B cell (primary cell): ENCODE results near the gene FYN. TPM values are rescaled to one million over a fixed set of nuclear protein-coding genes. Genes with fewer than 3 reads are reported as not detected.

ENCODE experiments used
- ATAC-seq: fragments of 200-7000 bp; cut with Tn5 transposase; one replicate; pipeline ENCODE4 v1.10.0; 2021; ENCODE audit warnings: low read depth, mild to moderate bottlenecking, moderate number of reproducible peaks, moderate library complexity
- CTCF ChIA-PET: fragments of 350-600 bp; sonication (Branson Sonifier 250); formaldehyde crosslinking; loops from one replicate; lab custom pipeline; 2021; ENCODE audit warnings: antibody characterized with exemption, inconsistent platforms; lab: Charles Lee
- POLR2A ChIA-PET: fragments of 350-600 bp; sonication (Branson Sonifier 250); formaldehyde crosslinking; loops from one replicate; lab custom pipeline; 2021; ENCODE audit warnings: antibody characterized with exemption; lab: Charles Lee
- DNase-seq: peaks from one replicate; pipeline ENCODE4 v3.0.0; 2013
- H2AFZ ChIP-seq: 2 replicates; pipeline ENCODE4 v1.6.1; 2012; ENCODE audit warnings: mild to moderate bottlenecking, low read depth, low read length; ENCODE audit not compliant: insufficient read depth, poor library complexity, severe bottlenecking
- H3K27ac ChIP-seq, 2 donors: 1 replicate in 1 of 2; 2 replicates in 1 of 2; pipeline ENCODE4 v1.5.1; 2012 to 2013; ENCODE audit warnings: low read length in 2 of 2, mild to moderate bottlenecking in 2 of 2, moderate library complexity in 1 of 2
- H3K27me3 ChIP-seq, 4 experiments: fragments of 200-600 bp in 1 of 4; sonication (generic) in 1 of 4; replicated peaks in 1 of 4; 1 replicate in 2 of 4; 2 replicates in 2 of 4; pipeline versions ENCODE4 v1.6.1 to v1.7.0; 2013 to 2016; ENCODE audit warnings: low read length in 3 of 4, mild to moderate bottlenecking in 2 of 4, mixed read lengths in 1 of 4, moderate library complexity in 1 of 4; ENCODE audit not compliant: insufficient read depth in 4 of 4, control insufficient read depth in 3 of 4; ENCODE audit errors: control extremely low read depth in 1 of 4
- H3K36me3 ChIP-seq, 2 experiments: replicated peaks in 1 of 2; 1 replicate in 1 of 2; 2 replicates in 1 of 2; pipeline versions ENCODE4 v1.6.1 to v1.7.1; 2013; ENCODE audit warnings: low read length in 1 of 2; ENCODE audit not compliant: insufficient read depth in 2 of 2, control insufficient read depth in 1 of 2; ENCODE audit errors: control extremely low read depth in 1 of 2, extremely low read depth in 1 of 2
- H3K4me1 ChIP-seq, 2 donors: fragments of 200-600 bp in 1 of 2; sonication (generic) in 1 of 2; 1 replicate in 1 of 2; 2 replicates in 1 of 2; pipeline versions ENCODE4 v1.5.1 to v1.6.1; 2013 to 2017; ENCODE audit warnings: low read length in 2 of 2; ENCODE audit not compliant: control insufficient read depth in 2 of 2, insufficient read depth in 2 of 2
- H3K4me2 ChIP-seq: replicated peaks from 2 replicates; pipeline ENCODE3; 2012; ENCODE audit warnings: mild to moderate bottlenecking, low read depth, low read length; ENCODE audit not compliant: poor library complexity, severe bottlenecking
- H3K4me3 ChIP-seq, 5 experiments: fragments of 200-600 bp in 1 of 5; sonication (generic) in 1 of 5; 1 replicate in 3 of 5; 2 replicates in 2 of 5; pipeline versions ENCODE4 v1.5.1 to v1.7.0; 2011 to 2016; ENCODE audit warnings: low read length in 4 of 5, mild to moderate bottlenecking in 4 of 5, low read depth in 2 of 5, control low read depth in 1 of 5, moderate library complexity in 1 of 5; ENCODE audit not compliant: insufficient read depth in 1 of 5; ENCODE audit errors: control extremely low read depth in 1 of 5, extremely low read depth in 1 of 5
- H3K79me2 ChIP-seq: fragments of 200-600 bp; sonication (generic); one replicate; pipeline ENCODE4 v1.6.0; 2016; ENCODE audit warnings: low read length; ENCODE audit not compliant: control insufficient read depth, insufficient read depth
- H3K9ac ChIP-seq: fragments of 200-600 bp; sonication (generic); 2 replicates; pipeline ENCODE4 v1.6.1; 2017; ENCODE audit warnings: mild to moderate bottlenecking, low read length, moderate library complexity
- H3K9me3 ChIP-seq, 3 donors: one replicate each; pipeline versions ENCODE4 v1.6.1 to v1.7.1; 2013; ENCODE audit warnings: low read length in 2 of 3; ENCODE audit not compliant: control insufficient read depth in 2 of 3, insufficient read depth in 1 of 3; ENCODE audit errors: control extremely low read depth in 1 of 3
- H4K20me1 ChIP-seq: 2 replicates; pipeline ENCODE4 v1.6.0; 2012; ENCODE audit warnings: mild to moderate bottlenecking, low read length; ENCODE audit not compliant: insufficient read depth, control insufficient read depth, poor library complexity, severe bottlenecking
- H3K27ac Mint-ChIP-seq: one replicate; pipeline ENCODE4 v1.8.0; 2021; ENCODE audit warnings: mixed read lengths
- H3K27me3 Mint-ChIP-seq: one replicate; pipeline ENCODE4 v1.8.0; 2021; ENCODE audit warnings: mixed read lengths
- H3K4me1 Mint-ChIP-seq: one replicate; pipeline ENCODE4 v1.8.0; 2021; ENCODE audit warnings: mixed read lengths
- H3K4me3 Mint-ChIP-seq: one replicate; pipeline ENCODE4 v1.8.0; 2021; ENCODE audit warnings: mixed read lengths
- H3K9me3 Mint-ChIP-seq: one replicate; pipeline ENCODE4 v1.8.0; 2022; ENCODE audit warnings: mixed read lengths; ENCODE audit not compliant: insufficient read depth
- EZH2 ChIP-seq: IDR thresholded peaks from 2 replicates; pipeline ENCODE4 v1.6.1; 2012; ENCODE audit warnings: borderline replicate concordance, low read depth, mild to moderate bottlenecking, moderate library complexity, low read length; ENCODE audit not compliant: insufficient read depth, poor library complexity, severe bottlenecking
- WGBS: methylation state at CpG from one replicate; pipeline ENCODE4 v1.1.5; 2013; ENCODE audit warnings: missing lambda C conversion rate; ENCODE audit not compliant: insufficient coverage; 5-methylcytosine and 5-hydroxymethylcytosine counted together
- intact Hi-C: fragments of 100-400 bp; cut with micrococcal nuclease; formaldehyde crosslinking; loops from one replicate; pipeline ENCODE4 v1.10.0; 2022
- polyA plus RNA-seq: library from polyadenylated mRNA; depleted of rRNA; stranded (reverse); fragments of >200 nt; gene quantifications from 2 replicates; pipeline ENCODE4 v1.2.3, GENCODE V29; 2012
- total RNA-seq, 2 donors: library from RNA; stranded (reverse); fragments of 120-200 nt in 1 of 2; gene quantifications; 1 replicate in 1 of 2; 2 replicates in 1 of 2; pipeline versions ENCODE4 v1.2.3 to v1.2.4, GENCODE V29; 2013 to 2022
- TF ChIP-seq, protein P1 (sequence below): fragments of 200-600 bp; IDR thresholded peaks from one replicate; pipeline ENCODE4 v1.8.0; 2022; ENCODE audit warnings: antibody characterized with exemption, mild to moderate bottlenecking

The FYN gene
- total and polyA plus RNA-seq, 2 donors (not counting 1 experiment from before 2014, with no cell fraction given): 54.1 to 94.0 TPM

DNA sequence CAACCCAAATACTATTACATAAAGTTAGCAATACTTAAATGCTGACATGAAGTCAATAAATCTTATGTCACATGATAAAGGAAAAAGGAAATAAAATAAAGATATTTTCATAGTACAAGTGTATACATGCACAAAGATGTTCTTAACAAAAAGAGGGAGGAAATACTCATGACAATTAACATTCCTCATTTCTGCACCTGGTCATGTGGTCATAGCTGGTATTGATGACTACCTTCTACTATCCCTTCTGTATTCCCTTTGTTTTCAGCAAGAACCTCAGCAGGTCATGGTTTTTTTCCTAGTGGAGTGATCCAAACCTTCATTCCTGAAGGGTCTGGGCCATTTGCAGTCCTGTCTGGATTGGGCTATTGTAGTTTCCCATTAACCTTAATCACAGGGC is 43.5 kb upstream of the FYN start:
- Histone ChIP-seq H3K27ac (no peak overlapping the region), H3K36me3 (no peaks in the 10 kb centered on the region), H3K4me2 (no peak overlapping the region), H3K79me2 (no peaks in the 10 kb centered on the region), H2AFZ (no peak overlapping the region), H3K9me3 (no peaks in the 10 kb centered on the region), H3K27me3 (no peaks in the 10 kb centered on the region), H3K9ac (no peak overlapping the region), H3K4me1 (no peaks in the 10 kb centered on the region), H3K4me3 (no peak overlapping the region), H4K20me1 (no peaks in the 10 kb centered on the region)
- ATAC-seq: no peak
- H3K4me3 Mint-ChIP-seq: no peak overlapping the region
- intact Hi-C loops: no loop called here
- TF ChIP-seq, protein P1, sequence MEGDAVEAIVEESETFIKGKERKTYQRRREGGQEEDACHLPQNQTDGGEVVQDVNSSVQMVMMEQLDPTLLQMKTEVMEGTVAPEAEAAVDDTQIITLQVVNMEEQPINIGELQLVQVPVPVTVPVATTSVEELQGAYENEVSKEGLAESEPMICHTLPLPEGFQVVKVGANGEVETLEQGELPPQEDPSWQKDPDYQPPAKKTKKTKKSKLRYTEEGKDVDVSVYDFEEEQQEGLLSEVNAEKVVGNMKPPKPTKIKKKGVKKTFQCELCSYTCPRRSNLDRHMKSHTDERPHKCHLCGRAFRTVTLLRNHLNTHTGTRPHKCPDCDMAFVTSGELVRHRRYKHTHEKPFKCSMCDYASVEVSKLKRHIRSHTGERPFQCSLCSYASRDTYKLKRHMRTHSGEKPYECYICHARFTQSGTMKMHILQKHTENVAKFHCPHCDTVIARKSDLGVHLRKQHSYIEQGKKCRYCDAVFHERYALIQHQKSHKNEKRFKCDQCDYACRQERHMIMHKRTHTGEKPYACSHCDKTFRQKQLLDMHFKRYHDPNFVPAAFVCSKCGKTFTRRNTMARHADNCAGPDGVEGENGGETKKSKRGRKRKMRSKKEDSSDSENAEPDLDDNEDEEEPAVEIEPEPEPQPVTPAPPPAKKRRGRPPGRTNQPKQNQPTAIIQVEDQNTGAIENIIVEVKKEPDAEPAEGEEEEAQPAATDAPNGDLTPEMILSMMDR: no peak
- no peak for TF ChIP-seq EZH2
- ChIA-PET CTCF (interaction anchor here (1.8 kb wide), 1 partner anchor 207 kb away, joined by 3 read pairs; no protein-coding TSS in a partner anchor), POLR2A (no interaction called here)
- H3K27me3 Mint-ChIP-seq: no peaks in the 10 kb centered on the region
- no peak for DNase-seq
- H3K4me1 Mint-ChIP-seq: no peaks in the 10 kb centered on the region
- H3K9me3 Mint-ChIP-seq: no peaks in the 10 kb centered on the region
- H3K27ac Mint-ChIP-seq: no peak overlapping the region

DNA sequence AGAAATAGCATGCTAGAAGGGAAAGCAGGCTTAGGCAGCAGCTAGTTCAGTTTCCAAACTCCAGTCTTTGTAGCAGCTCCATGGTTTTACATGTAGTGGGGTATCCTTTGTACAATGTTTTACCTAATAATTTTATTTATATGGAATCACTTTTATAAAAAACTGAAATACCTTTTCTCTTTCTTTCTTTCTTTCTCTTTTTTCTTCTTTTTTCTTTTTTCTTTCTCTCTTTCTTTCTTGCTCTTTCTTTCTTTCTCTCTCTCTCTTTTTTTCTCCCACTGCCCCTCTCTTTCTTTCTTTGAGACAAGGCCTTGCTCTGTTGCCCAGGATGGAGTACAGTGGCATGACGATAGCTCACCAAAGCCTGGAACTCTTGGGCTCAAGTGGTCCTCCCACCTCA is 41.4 kb upstream of the FYN start:
- no peaks in the 10 kb centered on the region for H3K27me3 Mint-ChIP-seq
- Histone ChIP-seq H4K20me1 (no peaks in the 10 kb centered on the region), H3K4me3 (no peak overlapping the region), H3K79me2 (no peaks in the 10 kb centered on the region), H2AFZ (no peak overlapping the region), H3K27me3 (no peaks in the 10 kb centered on the region), H3K4me2 (no peak overlapping the region), H3K36me3 (no peaks in the 10 kb centered on the region), H3K4me1 (no peaks in the 10 kb centered on the region), H3K9me3 (no peaks in the 10 kb centered on the region), H3K9ac (no peak overlapping the region), H3K27ac (no peak overlapping the region)
- no peak for DNase-seq
- TF ChIP-seq, protein P1: peak; percentile 23
- TF ChIP-seq EZH2: no peak
- H3K9me3 Mint-ChIP-seq: no peaks in the 10 kb centered on the region
- H3K4me1 Mint-ChIP-seq: no peaks in the 10 kb centered on the region
- WGBS: no CpG with 5 or more reads among the region's 1 CpG
- intact Hi-C loops: no loop called here
- H3K4me3 Mint-ChIP-seq: no peak overlapping the region
- ATAC-seq: no peak
- POLR2A ChIA-PET: no interaction called here
- H3K27ac Mint-ChIP-seq: no peak overlapping the region
- CTCF ChIA-PET: no interaction called here
